ENCODE measurements around the gene TNFRSF12A. TPM values are rescaled to one million over a fixed set of nuclear protein-coding genes. Genes with fewer than 3 reads are reported as not detected.
A peak's percentile ranks its signal among the peaks of the same experiment; 100 is the strongest.

TNFRSF12A gene
- total and polyA plus RNA-seq, 9 of the 15 experiments (the other 6 are each of a cell fraction or from before 2014, with no cell fraction given): 0.41 to 61.8 (median 26.5) TPM

GRCh38 chr16:2979669-2980226 is 40.4 kb upstream of the TNFRSF12A start (continued):
- TF ChIP-seq TRIM25 (IDR thresholded peaks at IDR 0.05; ENCODE audit: borderline replicate concordance) (no peak), ZNF263 (CRISPR knock-in tag; IDR thresholded peaks at IDR 0.05; ENCODE audit: borderline replicate concordance) (0 out of 2 replicates have a peak, but pooled peaks have one; percentile 48), EHMT2 (IDR thresholded peaks at IDR 0.05) (no peak), HBP1 (CRISPR knock-in tag; IDR thresholded peaks at IDR 0.05) (no peak), CEBPB (tag; IDR thresholded peaks at IDR 0.05) (no peak), ZNF449 (CRISPR knock-in tag; IDR thresholded peaks at IDR 0.05) (no peak), DPF2 (IDR thresholded peaks at IDR 0.05) (peak; percentile 40; the same call in 1 of the 2 replicates), NKRF (IDR thresholded peaks at IDR 0.05; ENCODE audit: borderline replicate concordance) (peak; percentile 81), TAF15 (IDR thresholded peaks at IDR 0.05; ENCODE audit: low read depth, low read length) (no peak), USF1 (CRISPR knock-in tag; IDR thresholded peaks at IDR 0.05) (no peak), ZNF124 (CRISPR knock-in tag; IDR thresholded peaks at IDR 0.05) (no peak), ZBTB8A (IDR thresholded peaks at IDR 0.05; ENCODE audit: partially characterized antibody) (no peak), FOXK2 (conservative IDR thresholded peaks at IDR 0.05 in 1 of 2, IDR thresholded peaks at IDR 0.05 in 1 of 2; ENCODE audit: low read depth in 2 of 2) (no peak), FOSL1 (tag; conservative IDR thresholded peaks at IDR 0.05) (no peak), HOXB6 (CRISPR knock-in tag; IDR thresholded peaks at IDR 0.05; ENCODE audit: borderline replicate concordance) (no peak), ARID2 (IDR thresholded peaks at IDR 0.05) (no peak), HMGN3 (IDR thresholded peaks at IDR 0.05; ENCODE audit: borderline replicate concordance, extremely low read depth, insufficient read length, low read depth, low read length) (no peak), CBX3 (IDR thresholded peaks at IDR 0.05; ENCODE audit: borderline replicate concordance in 1 of 2, low read length in 2 of 2) (no peak), ZNF436 (CRISPR knock-in tag; IDR thresholded peaks at IDR 0.05) (no peak)

All from K562 (cell line).